Esophagus (tissue), 2 donors: Measurements from ENCODE around the gene SLC41A2. TPM values are rescaled to one million over a fixed set of nuclear protein-coding genes. Genes with fewer than 3 reads are reported as not detected.

Experiments used
- H3K27ac ChIP-seq, 2 donors: one replicate each; pipeline ENCODE4 v1.5.1; 2013; ENCODE audit warnings: low read depth in 2 of 2, mild to moderate bottlenecking in 2 of 2, inconsistent platforms in 1 of 2, low read length in 1 of 2, moderate library complexity in 1 of 2
- H3K27me3 ChIP-seq, 2 donors: one replicate each; pipeline ENCODE4 v1.6.1; 2013; ENCODE audit warnings: low read length in 2 of 2, control low read depth in 1 of 2, mild to moderate bottlenecking in 1 of 2; ENCODE audit not compliant: insufficient read depth in 2 of 2, control insufficient read depth in 1 of 2
- H3K36me3 ChIP-seq, 2 donors: one replicate each; pipeline ENCODE4 v1.6.1; 2013; ENCODE audit warnings: low read length in 1 of 2; ENCODE audit not compliant: control insufficient read depth in 2 of 2, insufficient read depth in 2 of 2
- H3K4me1 ChIP-seq, 2 donors: one replicate each; pipeline ENCODE4 v1.6.1; 2013; ENCODE audit warnings: low read length in 1 of 2; ENCODE audit not compliant: control insufficient read depth in 2 of 2, insufficient read depth in 2 of 2
- H3K4me3 ChIP-seq, 2 donors: one replicate each; pipeline ENCODE4 v1.5.1; 2013; ENCODE audit warnings: low read length in 2 of 2, mild to moderate bottlenecking in 2 of 2, low read depth in 1 of 2, moderate library complexity in 1 of 2
- H3K9me3 ChIP-seq, 2 donors: one replicate each; pipeline ENCODE4 v1.6.1; 2013; ENCODE audit warnings: mild to moderate bottlenecking in 2 of 2, low read depth in 1 of 2, low read length in 1 of 2, moderate library complexity in 1 of 2; ENCODE audit not compliant: control insufficient read depth in 2 of 2, insufficient read depth in 1 of 2
- WGBS, 2 donors: extraction: QIAGEN DNeasy Blood & Tissue Kit; methylation state at CpG; one replicate each; pipeline ENCODE4 v1.1.7; 2013; 5-methylcytosine and 5-hydroxymethylcytosine counted together
- polyA plus RNA-seq, 2 donors: library from polyadenylated mRNA; stranded (reverse); fragments of 200-250 nt; gene quantifications; one replicate each; pipeline ENCODE4 v1.2.3, GENCODE V29; 2013
- donor health status: healthy with polysubstance abuse.
- donor health status: Bipolar disorder and iron deficiency.

Gene SLC41A2
- polyA plus RNA-seq, 2 donors, result 0.22 to 0.47 TPM

GRCh38 chr12:104938371-104938770, 19.7 kb downstream of the SLC41A2 start:
- Histone ChIP-seq H3K4me1 (no peaks in the 10 kb centered on the region), H3K27me3 (no peaks in the 10 kb centered on the region), H3K36me3 (no peaks in the 10 kb centered on the region), H3K4me3 (no peak overlapping the region), H3K27ac (no peak overlapping the region), H3K9me3 (no peaks in the 10 kb centered on the region)
- WGBS, 2 donors, result 50 to 65% methylated on average over 3 of the region's 3 CpGs

GRCh38 chr12:104935886-104936285, 22.2 kb downstream of the SLC41A2 start:
- Histone ChIP-seq H3K36me3 (no peaks in the 10 kb centered on the region), H3K27me3 (no peaks in the 10 kb centered on the region), H3K9me3 (no peaks in the 10 kb centered on the region), H3K4me1 (no peaks in the 10 kb centered on the region), H3K27ac (no peak overlapping the region), H3K4me3 (no peak overlapping the region)
- WGBS, 2 donors, result 95 to 99% methylated on average over 2 of the region's 2 CpGs

- Histone ChIP-seq H3K27ac (no peak overlapping the region), H3K36me3 (no peaks in the 10 kb centered on the region), H3K4me3 (no peak overlapping the region), H3K4me1 (no peaks in the 10 kb centered on the region), H3K27me3 (no peaks in the 10 kb centered on the region), H3K9me3 (no peaks in the 10 kb centered on the region)
- 52 to 72% methylated on average over 3 of the region's 3 CpGs for WGBS, 2 donors
Measured at GRCh38 chr12:104933778-104934177, 24.3 kb downstream of the SLC41A2 start.

GRCh38 chr12:104933128-104933527, 25.0 kb downstream of the SLC41A2 start:
- H3K27ac ChIP-seq, result no peak overlapping the region
- H3K36me3 ChIP-seq, result no peaks in the 10 kb centered on the region
- no peaks in the 10 kb centered on the region for H3K27me3 ChIP-seq
- WGBS, 2 donors, result 79% methylated on average over 1 of the region's 1 CpG
- no peaks in the 10 kb centered on the region for H3K4me1 ChIP-seq
- no peak overlapping the region for H3K4me3 ChIP-seq
- H3K9me3 ChIP-seq, result no peaks in the 10 kb centered on the region

- H3K9me3 ChIP-seq, result no peaks in the 10 kb centered on the region
- no peak overlapping the region for H3K27ac ChIP-seq
- WGBS, 2 donors, result 66 to 73% methylated on average over 4 of the region's 4 CpGs
- H3K27me3 ChIP-seq, result no peaks in the 10 kb centered on the region
- H3K4me3 ChIP-seq, result no peak overlapping the region
- H3K4me1 ChIP-seq, result no peaks in the 10 kb centered on the region
- no peaks in the 10 kb centered on the region for H3K36me3 ChIP-seq
Measured at GRCh38 chr12:104930388-104931326, 27.4 kb downstream of the SLC41A2 start.

- Histone ChIP-seq H3K4me1 (no peaks in the 10 kb centered on the region), H3K27me3 (no peaks in the 10 kb centered on the region), H3K36me3 (no peaks in the 10 kb centered on the region), H3K9me3 (no peaks in the 10 kb centered on the region), H3K27ac (no peak overlapping the region), H3K4me3 (no peak overlapping the region)
- WGBS, 2 donors, result 51 to 68% methylated on average over 2 of the region's 2 CpGs
Measured at GRCh38 chr12:104929977-104930376, 28.1 kb downstream of the SLC41A2 start.

GRCh38 chr12:104929368-104929767, 28.7 kb downstream of the SLC41A2 start:
- H3K4me1 ChIP-seq, result no peaks in the 10 kb centered on the region
- H3K36me3 ChIP-seq, result no peaks in the 10 kb centered on the region
- H3K9me3 ChIP-seq, result no peaks in the 10 kb centered on the region
- no peaks in the 10 kb centered on the region for H3K27me3 ChIP-seq
- no peak overlapping the region for H3K4me3 ChIP-seq
- WGBS, 2 donors, result 84% methylated on average over 2 of the region's 2 CpGs
- H3K27ac ChIP-seq, result no peak overlapping the region

- Histone ChIP-seq H3K27ac (no peak overlapping the region), H3K36me3 (no peaks in the 10 kb centered on the region), H3K4me3 (no peak overlapping the region), H3K27me3 (no peaks in the 10 kb centered on the region), H3K4me1 (no peaks in the 10 kb centered on the region), H3K9me3 (no peaks in the 10 kb centered on the region)
- 90 to 94% methylated on average over 7 of the region's 7 CpGs for WGBS, 2 donors
Measured at GRCh38 chr12:104928036-104928745, 29.9 kb downstream of the SLC41A2 start.

- no peaks in the 10 kb centered on the region for H3K27me3 ChIP-seq
- 89 to 95% methylated on average over 7 of the region's 7 CpGs for WGBS, 2 donors
- H3K27ac ChIP-seq, result no peak overlapping the region
- H3K4me1 ChIP-seq, result no peaks in the 10 kb centered on the region
- no peaks in the 10 kb centered on the region for H3K9me3 ChIP-seq
- no peak overlapping the region for H3K4me3 ChIP-seq
- no peaks in the 10 kb centered on the region for H3K36me3 ChIP-seq
Measured at GRCh38 chr12:104925501-104925900, 32.6 kb downstream of the SLC41A2 start.
